ENCODE data around the gene VEZF1. TPM values are rescaled to one million over a fixed set of nuclear protein-coding genes. Genes with fewer than 3 reads are reported as not detected.

VEZF1 gene
- total and polyA plus RNA-seq, 2 of the 8 experiments (the other 6 are each of a cell fraction or from before 2014, with no cell fraction given): 28.9 to 61.9 TPM

GRCh38 chr17:57943645-57944044 lies 44.4 kb downstream of the VEZF1 start (continued):
- TF ChIP-seq CHD7 (IDR thresholded peaks at IDR 0.05; ENCODE audit: insufficient replicate concordance, low read length) (no peak), CHD2 (IDR thresholded peaks at IDR 0.05; ENCODE audit: low read length) (no peak), HDAC2 (IDR thresholded peaks at IDR 0.05; ENCODE audit: borderline replicate concordance in 1 of 2, low read depth in 2 of 2, low read length in 2 of 2) (no peak), POLR2AphosphoS5 (IDR thresholded peaks at IDR 0.05; ENCODE audit: low read depth, low read length) (no peak), HDAC6 (IDR thresholded peaks at IDR 0.05; ENCODE audit: low read depth, low read length) (no peak), RNF2 (IDR thresholded peaks at IDR 0.05; ENCODE audit: borderline replicate concordance, low read depth, low read length, missing control alignments, poor library complexity, severe bottlenecking) (no peak)

Measured in H1 (cell line).